Stimulated activated CD8-positive, alpha-beta memory T cell treated with anti-CD3 and anti-CD28 coated beads, Interleukin-15, amount 100 ng/mL, for 24 hours (primary cell): ENCODE data around the gene IDE.
"Not testable (repeated sequence)": the region's sequence is repeated elsewhere in the genome, so short reads cannot be mapped to it uniquely, and the experiment has no call there.

Experiments used
- DNase-seq: peaks from one replicate; pipeline ENCODE4 v3.0.0-alpha.2; 2020; ENCODE audit warnings: low read depth

The IDE gene

DNA sequence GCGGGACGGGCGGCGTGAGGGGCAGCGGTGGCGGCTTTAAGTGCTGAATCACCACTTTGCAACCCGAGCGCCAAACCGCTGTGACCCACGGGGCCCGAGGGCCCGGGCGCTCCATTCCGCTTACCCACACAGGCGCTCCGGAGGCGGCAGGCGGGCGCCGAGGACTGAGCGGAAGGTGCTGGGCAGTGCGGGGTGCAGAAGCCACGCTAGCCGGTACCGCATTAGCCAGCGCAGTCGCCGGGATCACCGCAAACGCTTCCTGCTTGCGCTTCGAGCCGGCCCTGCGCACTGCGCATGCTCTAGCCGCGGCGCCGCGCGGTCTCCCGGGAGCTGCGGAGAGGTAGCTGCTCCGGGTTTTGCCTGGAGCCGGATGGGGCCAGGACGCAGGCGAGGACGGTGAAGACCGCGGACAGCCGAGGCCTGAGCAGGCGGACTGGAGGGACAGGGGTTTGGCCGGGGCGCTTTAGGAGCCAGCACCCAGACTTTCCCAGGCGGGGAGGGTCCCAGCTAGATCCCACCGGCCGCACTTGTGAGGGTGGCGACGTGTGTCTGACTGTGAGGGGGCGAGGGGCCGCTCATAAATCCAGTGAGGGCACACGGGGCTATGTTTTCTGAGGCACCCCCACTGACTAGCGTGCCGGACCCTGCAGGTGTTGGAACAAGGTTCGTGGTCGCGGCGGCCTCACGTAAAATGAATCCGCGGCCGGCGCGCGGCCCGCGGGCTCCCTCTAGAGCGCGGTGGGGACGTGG, at the start of gene IDE:
Gene IDE (minus strand): TSS at position 296 of the 750 bp plus-strand sequence. CDS start 74 bp downstream, at position 222.
- peak; percentile 74 for DNase-seq

DNA sequence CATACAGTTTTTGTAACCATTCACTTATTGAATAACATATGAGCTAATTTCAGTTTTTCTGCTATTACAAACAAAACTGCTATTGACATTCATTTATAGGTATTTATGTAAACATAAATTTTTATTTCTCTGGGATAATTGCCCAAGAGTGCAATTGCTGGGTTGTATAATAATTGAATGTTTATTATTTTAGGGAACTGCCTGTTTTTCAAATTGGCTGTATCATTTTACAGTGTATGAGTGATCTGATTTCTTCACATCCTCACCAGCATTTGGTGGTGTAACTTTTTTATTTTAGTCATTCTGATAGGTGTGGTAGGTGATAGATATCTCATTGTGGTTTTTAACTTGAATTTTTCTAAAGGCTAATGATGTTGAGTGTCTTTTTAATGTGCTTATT, 45.5 kb upstream of the IDE start:
- no peak for DNase-seq

DNA sequence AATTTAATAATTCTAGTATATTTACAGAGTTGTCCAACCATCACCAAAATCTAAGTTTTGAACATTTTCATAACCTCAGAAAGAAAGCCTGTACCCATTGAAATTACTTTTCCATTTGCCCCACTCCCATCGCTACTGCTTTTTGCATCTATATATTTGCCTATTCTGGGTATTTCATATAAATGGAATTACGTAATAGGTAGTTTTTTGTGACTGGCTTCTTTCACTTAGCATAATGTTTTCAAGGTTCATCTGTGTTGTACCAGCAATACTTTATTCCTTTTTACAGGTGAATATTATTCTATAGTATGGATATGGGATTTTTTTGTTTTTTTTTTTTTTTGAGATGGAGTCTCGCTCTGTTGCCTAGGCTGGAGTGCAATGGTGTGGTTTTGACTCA, 41.6 kb upstream of the IDE start:
- DNase-seq = no peak

DNA sequence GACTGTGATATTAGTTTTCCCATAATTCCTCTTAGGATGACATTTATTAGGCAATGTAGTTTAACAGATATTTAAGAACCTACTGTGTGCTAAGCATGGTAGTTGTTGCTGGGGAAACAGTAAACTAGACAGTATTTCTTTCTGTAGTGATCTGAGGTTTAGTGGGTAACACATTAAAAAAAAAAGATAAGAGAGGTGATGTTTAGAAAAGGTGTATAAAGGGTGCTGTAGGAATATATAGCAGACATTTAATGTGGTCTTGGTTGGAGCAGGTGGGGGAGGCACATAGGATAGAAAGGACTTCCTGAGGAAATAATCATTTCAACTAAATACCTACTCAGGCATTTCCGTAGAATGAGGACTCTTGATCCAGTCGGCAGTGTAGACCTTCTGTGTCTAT, 30.9 kb upstream of the IDE start:
- DNase-seq = no peak

DNA sequence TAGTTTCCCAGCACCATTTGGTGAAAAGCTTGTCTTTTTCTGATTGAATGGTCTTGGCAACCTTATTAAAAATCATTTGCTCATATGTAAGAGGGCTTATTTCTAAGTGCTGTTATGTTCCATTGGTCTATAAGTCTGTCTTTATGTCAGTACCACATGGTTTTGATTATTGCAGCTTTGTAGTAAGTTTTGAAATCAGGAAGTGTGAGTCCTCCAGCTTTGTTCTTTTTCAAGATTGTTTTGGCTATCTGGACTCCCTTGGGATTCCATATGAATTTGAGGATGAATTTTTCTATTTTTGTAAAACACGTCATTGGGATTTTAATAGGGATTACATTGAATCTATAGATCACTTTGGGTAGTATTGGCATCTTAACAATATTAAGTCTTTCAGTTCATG, 24.4 kb upstream of the IDE start:
- no peak for DNase-seq

DNA sequence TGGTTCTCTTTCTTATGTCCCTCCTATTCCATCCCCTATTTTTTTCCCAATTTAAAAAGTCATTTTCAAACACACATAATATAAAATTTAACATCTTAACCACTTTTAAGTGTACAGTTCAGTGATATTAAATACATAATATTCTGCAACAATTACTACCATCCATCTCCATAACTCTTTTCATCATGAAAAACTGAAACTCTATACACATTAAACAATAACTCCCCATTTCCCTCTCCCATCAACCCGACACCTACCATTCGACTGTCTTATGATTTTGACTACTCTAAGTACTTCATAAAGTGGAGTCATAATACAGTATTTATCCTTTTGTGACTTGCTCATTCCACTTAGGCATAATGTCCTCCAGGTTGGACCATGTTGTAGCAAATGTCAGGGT, 21.6 kb upstream of the IDE start:
- DNase-seq = no peak

DNA sequence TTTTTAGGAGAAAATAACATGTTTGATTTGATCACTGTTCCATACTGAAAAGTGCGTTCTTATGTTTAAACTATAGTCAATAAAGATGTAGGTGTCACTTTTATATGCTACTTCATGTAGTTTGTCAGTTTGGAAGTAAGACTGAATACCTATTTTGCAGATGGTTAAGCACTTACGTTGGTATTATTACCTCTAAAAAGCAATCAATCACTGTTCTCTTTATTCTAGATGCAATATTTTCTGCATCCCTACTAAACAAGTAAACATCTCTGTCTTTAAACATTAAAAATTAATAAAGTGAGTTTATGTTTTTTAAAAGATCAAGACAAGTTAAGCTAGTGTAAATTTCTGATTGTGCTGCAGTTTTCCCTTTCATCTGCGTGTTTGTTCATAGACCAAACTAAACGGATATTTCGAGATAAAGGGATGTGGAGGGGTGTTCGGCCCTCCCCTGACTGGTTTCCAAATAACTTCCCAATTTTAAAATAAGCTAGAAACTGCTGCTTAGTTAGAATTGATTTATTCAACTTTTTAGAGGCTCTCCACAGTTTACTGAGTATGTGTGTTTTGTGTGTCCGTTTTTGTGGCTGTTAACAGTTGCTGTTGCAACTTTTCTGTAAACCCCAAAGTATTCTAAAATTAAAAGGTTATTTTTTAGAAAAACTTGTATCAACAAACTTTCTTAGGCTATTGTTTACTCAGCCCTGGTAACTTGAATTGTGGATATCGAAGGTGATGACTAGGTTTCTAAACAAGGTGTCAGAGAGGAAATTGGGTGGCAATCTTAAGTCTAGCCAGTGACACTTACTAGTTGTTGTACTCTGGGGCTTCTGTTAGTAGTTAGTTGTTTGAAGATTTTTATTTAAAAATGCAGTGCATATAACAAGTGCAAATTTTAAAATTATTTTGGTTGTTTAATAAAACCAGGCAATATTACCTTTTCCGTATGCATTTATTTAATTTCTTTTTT, 20.0 kb upstream of the IDE start:
- no peak for DNase-seq

DNA sequence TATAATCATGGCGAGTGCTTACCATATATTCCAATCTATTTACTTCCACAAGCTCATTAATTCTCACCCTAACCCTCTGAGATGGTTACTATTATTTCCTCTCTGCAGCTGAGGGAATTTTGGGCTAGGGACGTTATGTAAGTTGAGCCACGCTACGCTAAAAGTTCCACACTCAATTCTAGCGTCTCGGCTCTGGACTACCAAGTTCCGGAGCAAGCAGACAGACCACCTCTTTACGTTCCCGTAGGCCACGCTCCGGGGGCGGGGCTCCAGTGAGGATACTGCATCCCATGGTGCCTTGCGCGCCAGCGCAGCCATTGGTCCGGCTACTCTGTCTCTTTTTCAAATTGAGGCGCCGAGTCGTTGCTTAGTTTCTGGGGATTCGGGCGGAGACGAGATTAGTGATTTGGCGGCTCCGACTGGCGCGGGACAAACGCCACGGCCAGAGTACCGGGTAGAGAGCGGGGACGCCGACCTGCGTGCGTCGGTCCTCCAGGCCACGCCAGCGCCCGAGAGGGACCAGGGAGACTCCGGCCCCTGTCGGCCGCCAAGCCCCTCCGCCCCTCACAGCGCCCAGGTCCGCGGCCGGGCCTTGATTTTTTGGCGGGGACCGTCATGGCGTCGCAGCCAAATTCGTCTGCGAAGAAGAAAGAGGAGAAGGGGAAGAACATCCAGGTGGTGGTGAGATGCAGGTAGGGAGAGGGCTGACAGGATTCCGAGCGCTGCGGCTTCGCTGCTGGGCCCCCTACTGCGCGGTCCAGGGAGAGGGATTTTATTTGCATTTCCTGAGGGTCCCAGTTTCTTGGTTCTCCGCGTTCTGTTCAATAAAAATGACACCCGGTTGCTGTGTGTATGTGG, 19.1 kb upstream of the IDE start, which contains the start of gene KIF11:
Gene KIF11 (plus strand): TSS at position 370 of the 858 bp plus-strand sequence. CDS start 246 bp downstream, at position 616.
- DNase-seq = peak; percentile 93

DNA sequence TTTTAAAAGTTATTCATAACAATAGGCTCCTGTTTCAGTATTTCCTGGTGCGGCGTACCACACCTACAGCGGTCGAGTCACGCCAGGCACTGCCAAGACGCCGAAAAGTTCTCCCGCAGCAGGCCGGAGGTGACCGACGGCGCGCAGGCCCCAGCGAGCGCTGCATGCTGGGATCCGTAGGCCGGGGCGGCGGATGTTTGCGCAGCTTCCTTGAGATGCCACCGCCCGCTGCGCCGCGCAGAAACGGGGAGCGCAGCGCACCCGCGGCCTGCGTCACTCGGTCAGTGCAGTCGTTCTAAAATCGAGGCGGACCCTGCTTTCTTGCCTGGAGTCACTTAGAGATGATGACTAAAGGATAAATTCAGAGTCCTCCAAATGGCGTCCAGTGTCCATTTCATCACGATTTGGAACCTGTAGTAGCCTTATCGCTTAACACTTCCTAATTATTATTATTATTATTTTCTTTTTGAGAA, 17.7 kb upstream of the IDE start:
- DNase-seq = peak; percentile 79

DNA sequence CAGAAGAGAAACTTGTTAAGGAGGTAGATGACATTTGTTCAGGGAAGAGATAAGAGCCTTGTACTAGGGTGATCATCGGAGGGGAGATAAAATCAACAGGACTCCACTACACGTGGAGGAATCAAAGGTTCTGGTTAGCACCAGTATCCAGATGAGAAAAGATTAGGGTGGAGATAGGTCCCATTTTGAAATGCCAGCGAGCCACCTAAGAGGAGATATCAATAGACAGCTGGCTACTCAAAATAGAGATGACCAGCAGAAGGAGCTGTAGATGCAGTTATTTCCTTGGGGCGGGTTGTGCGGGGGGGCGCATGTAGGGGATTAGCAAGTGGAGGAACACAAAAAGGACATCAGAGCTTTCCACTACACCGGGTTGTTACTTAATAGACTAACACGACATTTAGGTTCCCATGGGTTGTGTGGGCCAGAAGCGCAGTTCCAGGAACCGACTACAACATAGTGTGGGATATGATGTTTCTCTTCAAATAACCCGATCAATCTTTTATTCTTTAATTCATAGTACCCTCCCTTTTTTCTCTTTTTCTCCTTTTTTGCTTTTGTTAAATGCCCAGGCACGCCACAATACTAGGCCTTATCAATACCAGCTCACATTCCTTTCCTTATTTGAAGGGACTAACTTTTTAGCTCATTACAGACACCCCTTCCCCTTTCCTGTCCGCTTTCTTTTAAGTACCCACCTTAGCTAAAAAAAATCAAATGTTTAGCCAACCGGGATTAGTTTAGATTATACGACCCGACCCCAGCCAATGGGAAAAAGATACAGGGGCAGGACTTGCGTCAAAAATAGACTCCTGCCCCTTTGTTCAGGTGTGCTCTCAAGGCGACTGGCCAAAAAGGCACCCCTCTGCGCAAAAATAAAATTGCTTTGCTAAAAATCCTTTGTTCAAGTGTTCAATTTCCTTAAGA, 17.0 kb upstream of the IDE start:
- DNase-seq = no peak

DNA sequence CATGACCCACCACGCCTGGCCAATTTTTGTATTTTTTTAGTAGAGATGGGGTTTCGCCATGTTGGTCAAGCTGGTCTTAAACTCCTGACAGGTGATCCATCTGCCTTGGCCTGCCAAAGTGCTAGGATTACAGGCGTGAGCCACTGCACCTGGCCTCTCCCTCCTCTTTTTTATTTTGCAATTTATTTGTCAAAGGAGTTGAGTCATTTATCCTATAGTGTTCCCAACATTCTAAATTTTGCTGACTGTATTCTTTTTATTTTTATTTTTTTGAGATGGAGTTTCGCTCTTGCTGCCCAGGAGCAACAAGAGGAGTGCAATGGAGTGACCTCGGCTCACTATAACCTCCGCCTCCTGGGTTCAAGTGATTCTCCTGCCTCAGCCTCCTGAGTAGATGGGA, 8.5 kb upstream of the IDE start:
- not testable (repeated sequence) for DNase-seq

DNA sequence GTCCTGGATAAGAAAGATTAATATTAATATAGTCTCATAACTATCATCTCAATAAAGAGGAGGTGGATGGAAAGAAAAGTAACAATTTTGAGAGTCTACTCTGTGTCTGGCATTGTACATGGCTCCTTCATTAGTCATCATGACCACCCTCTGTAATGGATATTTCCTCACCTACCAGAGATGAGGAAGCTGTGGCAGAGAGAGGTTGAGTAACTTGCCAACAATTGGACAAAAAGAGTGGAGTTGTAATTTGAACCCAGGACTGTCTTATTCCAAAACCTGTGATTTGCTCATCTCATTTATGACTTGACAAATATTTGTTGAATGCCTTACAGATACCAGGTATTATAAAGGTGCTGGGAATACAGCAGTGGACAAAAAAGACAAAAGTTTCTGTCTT, 2.1 kb upstream of the IDE start:
- no peak for DNase-seq

DNA sequence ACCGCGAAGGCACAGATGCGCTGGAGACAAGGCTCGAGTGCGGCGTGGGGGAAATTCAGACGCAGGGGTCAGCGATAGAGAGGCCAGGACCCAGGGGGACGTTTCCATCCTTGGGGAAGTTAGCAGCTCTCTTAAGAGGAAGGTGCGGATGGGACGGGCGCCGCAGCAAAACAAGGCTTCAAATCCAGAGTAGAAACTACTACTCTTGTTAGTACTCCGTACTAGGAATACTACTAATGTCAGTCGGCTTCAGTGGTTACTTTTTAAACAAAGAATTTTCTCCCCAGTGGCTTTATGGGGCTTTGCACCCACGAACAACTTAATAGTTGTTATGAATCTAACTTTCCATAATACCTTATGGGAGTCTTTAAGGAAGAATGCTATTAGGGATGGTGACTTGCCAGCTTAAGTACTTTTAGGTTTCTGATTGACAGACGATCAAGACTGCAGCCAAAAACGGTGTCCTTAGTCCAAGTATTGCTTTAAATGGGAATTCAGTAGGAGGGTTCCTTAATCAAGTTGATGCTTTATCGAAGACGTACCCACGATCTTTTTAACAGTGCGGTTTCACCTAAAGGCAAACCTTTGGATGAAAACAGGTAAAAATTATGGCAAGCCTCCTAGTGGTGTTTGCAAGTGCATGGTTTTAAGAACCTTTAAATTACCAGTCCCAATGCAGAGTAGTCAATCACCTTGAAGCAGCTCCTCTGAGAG, 812 bp upstream of the IDE start:
- DNase-seq = no peak

DNA sequence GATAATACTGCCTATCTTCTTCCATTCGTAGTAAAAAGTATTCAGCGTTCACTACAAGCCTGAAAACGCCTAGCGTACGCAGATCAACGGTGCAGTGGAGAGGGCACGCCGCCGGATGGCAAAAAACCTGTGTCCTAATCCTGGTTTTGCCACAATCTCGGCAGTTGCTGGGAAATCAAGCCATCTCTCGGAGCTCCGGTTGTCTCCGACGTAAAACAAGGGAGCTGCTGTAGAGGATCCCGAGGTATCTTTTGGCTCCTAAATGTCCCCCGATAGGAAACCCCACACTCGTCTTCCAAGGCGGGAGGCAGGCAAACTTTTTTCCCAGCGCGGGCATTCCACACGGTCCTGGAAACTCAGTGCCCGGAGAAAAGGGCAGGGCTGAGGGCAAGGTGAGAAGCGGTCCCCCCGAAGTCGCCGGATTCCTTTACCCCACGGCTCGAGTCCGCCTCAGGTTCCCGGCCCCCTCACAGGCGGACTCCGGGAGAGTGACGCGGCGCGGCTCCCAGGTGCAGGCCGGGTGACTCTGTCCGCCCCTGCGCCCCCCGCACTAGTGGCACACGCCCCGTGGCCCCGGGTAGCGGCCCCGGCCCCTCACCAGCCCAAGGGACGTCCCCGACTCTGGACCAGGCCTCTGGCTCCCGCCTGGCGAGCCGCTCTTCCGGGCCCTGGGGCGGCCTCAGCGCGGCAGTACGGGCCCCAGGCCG, 649 bp downstream of the IDE start:
- peak; percentile 13 for DNase-seq

DNA sequence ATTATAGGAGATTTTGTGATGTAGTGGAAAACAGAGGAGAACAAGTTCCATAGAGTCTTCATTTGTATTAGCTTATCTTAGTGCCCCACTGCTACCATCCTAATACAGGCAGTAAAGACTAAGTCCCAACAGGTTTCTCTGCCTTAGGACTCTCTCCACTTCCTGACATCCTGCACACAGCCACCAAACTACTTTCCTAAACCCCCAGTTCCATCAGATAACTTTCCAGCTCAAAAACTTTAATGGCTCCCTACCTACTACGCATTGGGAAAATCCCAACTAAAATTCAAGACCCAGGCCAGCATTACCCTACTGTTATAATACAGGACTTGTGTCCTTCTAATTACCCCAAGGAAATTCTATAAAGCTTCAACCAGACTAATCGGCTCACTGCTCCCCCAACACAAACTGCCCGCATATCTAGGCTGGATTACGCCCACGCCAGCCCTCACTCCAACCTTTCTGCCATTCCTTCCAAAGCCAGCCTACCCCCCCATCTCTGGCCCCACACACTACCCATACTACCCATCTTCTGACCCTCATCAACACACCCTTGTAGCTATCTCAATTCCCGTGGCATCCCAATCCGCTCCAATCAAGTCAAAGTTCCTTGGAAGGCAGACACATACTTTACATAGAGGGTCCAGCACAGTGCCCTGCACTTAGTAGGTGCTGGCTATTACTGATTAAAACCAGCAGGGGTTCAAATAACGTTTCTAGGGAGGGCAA, 1.4 kb downstream of the IDE start:
- no peak for DNase-seq

DNA sequence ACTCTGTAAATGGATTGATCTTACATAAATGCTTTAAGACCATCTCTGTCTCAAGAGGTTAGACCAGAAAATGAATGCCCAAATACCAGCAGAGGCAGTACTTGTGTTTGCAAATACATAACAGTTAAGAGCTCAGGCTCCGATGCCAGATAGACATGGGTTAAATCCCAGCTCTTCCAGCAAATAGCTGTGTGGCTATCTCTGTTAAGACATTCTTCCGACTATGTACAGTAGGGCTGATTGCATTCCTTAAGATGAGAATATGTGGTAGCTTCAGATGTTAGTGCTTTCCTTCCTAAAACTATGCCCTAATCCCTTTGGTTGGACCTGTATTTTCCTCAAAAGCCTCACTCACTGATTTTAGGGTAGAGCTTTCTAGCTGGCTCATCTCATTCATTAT, 2.2 kb downstream of the IDE start:
- DNase-seq = no peak

DNA sequence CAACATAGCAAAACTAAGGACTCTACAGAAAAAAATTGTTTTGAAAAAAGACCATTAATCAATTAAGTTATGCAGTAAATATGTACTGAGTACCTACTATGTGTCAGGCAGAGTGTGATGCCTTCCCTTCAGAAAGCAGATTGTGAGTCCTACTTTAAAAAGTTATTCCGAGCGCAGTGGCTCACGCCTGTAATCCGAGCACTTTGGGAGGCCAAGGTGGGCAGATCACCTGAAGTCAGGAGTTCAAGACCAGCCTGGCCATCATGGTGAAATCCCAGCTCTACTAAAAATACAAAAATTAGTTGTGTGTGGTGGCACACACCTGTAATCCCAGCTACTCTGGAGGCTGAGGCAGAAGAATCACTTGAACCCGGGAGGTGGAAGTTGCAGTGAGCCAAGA, 4.2 kb downstream of the IDE start:
- DNase-seq = not testable (repeated sequence)

DNA sequence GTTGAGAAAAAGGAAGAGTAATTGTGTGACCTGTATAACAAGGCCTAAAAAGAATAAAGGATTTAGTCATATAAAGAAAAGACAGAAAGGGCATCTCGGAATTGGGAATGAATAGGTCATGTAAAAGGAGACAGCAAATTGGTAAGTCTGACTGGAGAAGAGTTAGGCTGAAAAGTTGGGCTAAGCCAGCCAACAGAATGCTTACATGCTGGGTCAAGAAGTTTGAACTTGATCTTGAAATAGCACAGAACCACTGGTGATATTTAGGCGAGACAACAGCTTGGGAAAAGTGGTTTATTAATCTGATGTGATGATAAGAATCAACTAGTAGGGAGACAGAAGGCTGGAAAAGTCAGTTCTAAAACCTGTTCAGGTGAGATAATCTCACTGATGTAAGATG, 4.8 kb downstream of the IDE start:
- no peak for DNase-seq
